GM18909 (cell line): ENCODE results near the gene SDHB.

Experiments used
- ATAC-seq: cut with Tn5 transposase; IDR thresholded peaks from one replicate; pipeline ENCODE4 v1.9.1; 2021; ENCODE audit warnings: mild to moderate bottlenecking; ENCODE audit not compliant: unreplicated experiment, poor library complexity

SDHB gene

GRCh38 chr1:16973215-16973614 lies 80.6 kb downstream of the SDHB start:
- ATAC-seq = no peak

GRCh38 chr1:16972189-16972895 lies 81.5 kb downstream of the SDHB start:
- ATAC-seq = no peak

- ATAC-seq = no peak
Measured at GRCh38 chr1:16971341-16972188, 82.3 kb downstream of the SDHB start.

- no peak for ATAC-seq
Measured at GRCh38 chr1:16970132-16970910, 83.5 kb downstream of the SDHB start.

- ATAC-seq = no peak
Measured at GRCh38 chr1:16969651-16970050, 84.2 kb downstream of the SDHB start.

GRCh38 chr1:16969057-16969611 lies 84.7 kb downstream of the SDHB start:
- ATAC-seq = no peak
